ENCODE results near the gene SCP2.

Gene SCP2

GRCh38 chr1:53070621-53071020, 143.5 kb downstream of the SCP2 start:
- H3K36me3 ChIP-seq (ENCODE audit: low read length): no peaks in the 10 kb centered on the region
- TF ChIP-seq CTCF (IDR thresholded peaks at IDR 0.05; ENCODE audit: insufficient read depth, low read length, poor library complexity, severe bottlenecking) (no peak), EZH2phosphoT487 (conservative IDR thresholded peaks at IDR 0.05; ENCODE audit: low read length) (no peak)
- no peak overlapping the region for H3K9ac ChIP-seq (ENCODE audit: low read length)
- no peaks in the 10 kb centered on the region for H3K9me2 ChIP-seq (replicated peaks; ENCODE audit: insufficient read depth, low read length)
- H3K79me2 ChIP-seq (ENCODE audit: insufficient read depth, low read length): no peaks in the 10 kb centered on the region
- no peaks in the 10 kb centered on the region for H3K27me3 ChIP-seq (ENCODE audit: low read length)
- no peaks in the 10 kb centered on the region for H3F3A ChIP-seq (ENCODE audit: insufficient read depth)
- H3K4me2 ChIP-seq (ENCODE audit: low read depth, low read length, poor library complexity, severe bottlenecking): no peak overlapping the region
- no peak overlapping the region for H3K27ac ChIP-seq (ENCODE audit: low read depth, low read length)
- H3K9me3 ChIP-seq (ENCODE audit: insufficient read depth, low read length): no peaks in the 10 kb centered on the region
- no peak overlapping the region for H3K4me3 ChIP-seq (ENCODE audit: insufficient read depth, low read length, poor library complexity, severe bottlenecking)
- no peak overlapping the region for H2AFZ ChIP-seq (ENCODE audit: low read depth, low read length, severe bottlenecking)
- no peaks in the 10 kb centered on the region for H4K20me1 ChIP-seq (ENCODE audit: low read depth, low read length)

GRCh38 chr1:53071167-53071865, 144.2 kb downstream of the SCP2 start:
- H3K36me3 ChIP-seq (ENCODE audit: low read length): no peaks in the 10 kb centered on the region
- no peak overlapping the region for H3K4me2 ChIP-seq (ENCODE audit: low read depth, low read length, poor library complexity, severe bottlenecking)
- TF ChIP-seq EZH2phosphoT487 (conservative IDR thresholded peaks at IDR 0.05; ENCODE audit: low read length) (no peak), CTCF (IDR thresholded peaks at IDR 0.05; ENCODE audit: insufficient read depth, low read length, poor library complexity, severe bottlenecking) (no peak)
- H3K9me3 ChIP-seq (ENCODE audit: insufficient read depth, low read length): no peaks in the 10 kb centered on the region
- H3K9ac ChIP-seq (ENCODE audit: low read length): no peak overlapping the region
- H3K27ac ChIP-seq (ENCODE audit: low read depth, low read length): no peak overlapping the region
- no peaks in the 10 kb centered on the region for H3K27me3 ChIP-seq (ENCODE audit: low read length)
- H3K79me2 ChIP-seq (ENCODE audit: insufficient read depth, low read length): no peaks in the 10 kb centered on the region
- H3F3A ChIP-seq (ENCODE audit: insufficient read depth): no peaks in the 10 kb centered on the region
- no peaks in the 10 kb centered on the region for H3K9me2 ChIP-seq (replicated peaks; ENCODE audit: insufficient read depth, low read length)
- no peaks in the 10 kb centered on the region for H4K20me1 ChIP-seq (ENCODE audit: low read depth, low read length)
- H3K4me3 ChIP-seq (ENCODE audit: insufficient read depth, low read length, poor library complexity, severe bottlenecking): no peak overlapping the region
- H2AFZ ChIP-seq (ENCODE audit: low read depth, low read length, severe bottlenecking): no peak overlapping the region

- Histone ChIP-seq H3K27me3 (ENCODE audit: low read length) (no peaks in the 10 kb centered on the region), H3K4me3 (ENCODE audit: insufficient read depth, low read length, poor library complexity, severe bottlenecking) (no peak overlapping the region), H3K36me3 (ENCODE audit: low read length) (no peaks in the 10 kb centered on the region), H2AFZ (ENCODE audit: low read depth, low read length, severe bottlenecking) (no peak overlapping the region), H3K9ac (ENCODE audit: low read length) (no peak overlapping the region), H3K79me2 (ENCODE audit: insufficient read depth, low read length) (no peaks in the 10 kb centered on the region), H3K4me2 (ENCODE audit: low read depth, low read length, poor library complexity, severe bottlenecking) (no peak overlapping the region), H3K9me3 (ENCODE audit: insufficient read depth, low read length) (no peaks in the 10 kb centered on the region), H3K27ac (ENCODE audit: low read depth, low read length) (no peak overlapping the region), H4K20me1 (ENCODE audit: low read depth, low read length) (no peaks in the 10 kb centered on the region), H3K9me2 (replicated peaks; ENCODE audit: insufficient read depth, low read length) (no peaks in the 10 kb centered on the region), H3F3A (ENCODE audit: insufficient read depth) (no peaks in the 10 kb centered on the region)
- TF ChIP-seq CTCF (IDR thresholded peaks at IDR 0.05; ENCODE audit: insufficient read depth, low read length, poor library complexity, severe bottlenecking) (no peak), EZH2phosphoT487 (conservative IDR thresholded peaks at IDR 0.05; ENCODE audit: low read length) (no peak)
Observed at GRCh38 chr1:53071915-53072314, 144.8 kb downstream of the SCP2 start.
